OCI-LY3 (cell line): ENCODE results near the gene CBL.

Experiments used
- EZH2phosphoT487 ChIP-seq: fragments of 200-600 bp; shearing (Covaris generic); IDR thresholded peaks from 2 replicates; pipeline ENCODE4 v1.6.1; 2018; ENCODE audit warnings: antibody characterized with exemption, mixed run types, low read depth
- TF ChIP-seq, protein P1 (sequence below): fragments of 200-600, 300-600 bp; sonication (generic); IDR thresholded peaks from 2 replicates; pipeline ENCODE4 v1.5.1; 2014; ENCODE audit warnings: antibody characterized with exemption, low read length, low read depth

- TF ChIP-seq, protein P1, sequence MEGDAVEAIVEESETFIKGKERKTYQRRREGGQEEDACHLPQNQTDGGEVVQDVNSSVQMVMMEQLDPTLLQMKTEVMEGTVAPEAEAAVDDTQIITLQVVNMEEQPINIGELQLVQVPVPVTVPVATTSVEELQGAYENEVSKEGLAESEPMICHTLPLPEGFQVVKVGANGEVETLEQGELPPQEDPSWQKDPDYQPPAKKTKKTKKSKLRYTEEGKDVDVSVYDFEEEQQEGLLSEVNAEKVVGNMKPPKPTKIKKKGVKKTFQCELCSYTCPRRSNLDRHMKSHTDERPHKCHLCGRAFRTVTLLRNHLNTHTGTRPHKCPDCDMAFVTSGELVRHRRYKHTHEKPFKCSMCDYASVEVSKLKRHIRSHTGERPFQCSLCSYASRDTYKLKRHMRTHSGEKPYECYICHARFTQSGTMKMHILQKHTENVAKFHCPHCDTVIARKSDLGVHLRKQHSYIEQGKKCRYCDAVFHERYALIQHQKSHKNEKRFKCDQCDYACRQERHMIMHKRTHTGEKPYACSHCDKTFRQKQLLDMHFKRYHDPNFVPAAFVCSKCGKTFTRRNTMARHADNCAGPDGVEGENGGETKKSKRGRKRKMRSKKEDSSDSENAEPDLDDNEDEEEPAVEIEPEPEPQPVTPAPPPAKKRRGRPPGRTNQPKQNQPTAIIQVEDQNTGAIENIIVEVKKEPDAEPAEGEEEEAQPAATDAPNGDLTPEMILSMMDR = no peak
- TF ChIP-seq EZH2phosphoT487 = no peak
Measured at GRCh38 chr11:119288219-119288618, 82.1 kb downstream of the CBL start.
